GM10266 (cell line): Measurements from ENCODE around the gene PPARD.
A peak's percentile ranks its signal among the peaks of the same experiment; 100 is the strongest.

Source experiments
- DNase-seq: peaks from one replicate; pipeline ENCODE4 v3.0.0; 2012; ENCODE audit errors: extremely low spot score
- TF ChIP-seq, protein P1 (sequence below): IDR thresholded peaks from 2 replicates; pipeline ENCODE4 v1.5.1; 2012; ENCODE audit warnings: mild to moderate bottlenecking, low read depth; ENCODE audit not compliant: control insufficient read depth, insufficient read depth; ENCODE audit errors: missing control alignments

PPARD gene

GRCh38 chr6:35368038-35368887 is 25.9 kb downstream of the PPARD start:
- TF ChIP-seq, protein P1, sequence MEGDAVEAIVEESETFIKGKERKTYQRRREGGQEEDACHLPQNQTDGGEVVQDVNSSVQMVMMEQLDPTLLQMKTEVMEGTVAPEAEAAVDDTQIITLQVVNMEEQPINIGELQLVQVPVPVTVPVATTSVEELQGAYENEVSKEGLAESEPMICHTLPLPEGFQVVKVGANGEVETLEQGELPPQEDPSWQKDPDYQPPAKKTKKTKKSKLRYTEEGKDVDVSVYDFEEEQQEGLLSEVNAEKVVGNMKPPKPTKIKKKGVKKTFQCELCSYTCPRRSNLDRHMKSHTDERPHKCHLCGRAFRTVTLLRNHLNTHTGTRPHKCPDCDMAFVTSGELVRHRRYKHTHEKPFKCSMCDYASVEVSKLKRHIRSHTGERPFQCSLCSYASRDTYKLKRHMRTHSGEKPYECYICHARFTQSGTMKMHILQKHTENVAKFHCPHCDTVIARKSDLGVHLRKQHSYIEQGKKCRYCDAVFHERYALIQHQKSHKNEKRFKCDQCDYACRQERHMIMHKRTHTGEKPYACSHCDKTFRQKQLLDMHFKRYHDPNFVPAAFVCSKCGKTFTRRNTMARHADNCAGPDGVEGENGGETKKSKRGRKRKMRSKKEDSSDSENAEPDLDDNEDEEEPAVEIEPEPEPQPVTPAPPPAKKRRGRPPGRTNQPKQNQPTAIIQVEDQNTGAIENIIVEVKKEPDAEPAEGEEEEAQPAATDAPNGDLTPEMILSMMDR, result no peak
- DNase-seq, result peak; percentile 50

- peak; percentile 63 for DNase-seq
- TF ChIP-seq, protein P1, result no peak
Observed at GRCh38 chr6:35370124-35370741, 27.9 kb downstream of the PPARD start.

GRCh38 chr6:35370785-35371493 is 28.6 kb downstream of the PPARD start:
- TF ChIP-seq, protein P1, result no peak
- DNase-seq, result no peak

DNA sequence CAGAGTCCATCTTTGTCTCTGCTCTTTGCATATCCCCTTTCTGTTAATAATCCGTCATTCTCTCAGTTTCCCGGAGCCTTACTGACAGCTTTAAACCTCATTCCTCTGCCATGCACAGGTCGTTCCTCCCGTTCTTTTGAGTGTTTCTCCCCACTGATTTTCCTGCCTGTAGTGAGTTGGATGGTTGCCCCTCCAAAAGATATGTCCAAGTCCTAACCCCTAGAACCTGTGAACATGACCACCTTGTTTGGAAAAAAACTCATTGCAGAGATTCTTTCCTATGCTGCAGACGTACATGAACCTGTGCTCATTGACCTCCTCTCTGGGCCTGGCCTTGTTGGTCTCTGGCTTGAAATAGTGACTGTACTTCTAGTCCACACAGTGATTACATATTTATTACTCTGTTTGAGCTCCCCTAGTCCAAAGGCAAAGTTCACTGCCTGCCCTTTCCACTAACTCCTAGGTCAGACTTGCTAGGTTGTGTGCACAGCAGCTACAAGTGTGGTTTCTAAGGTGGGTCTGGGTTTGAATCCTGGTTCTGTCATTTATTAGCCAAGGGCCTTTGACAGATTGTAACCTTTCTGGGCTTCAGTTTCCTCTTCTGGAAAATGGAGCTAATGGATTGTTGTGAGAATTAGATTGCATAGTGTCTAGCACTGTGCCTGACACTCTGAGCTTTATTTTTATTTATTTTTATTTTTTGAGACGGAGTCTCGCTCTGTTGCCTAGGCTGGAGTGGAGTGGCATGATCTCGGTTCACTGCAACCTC is 29.3 kb downstream of the PPARD start:
- TF ChIP-seq, protein P1, result no peak
- no peak for DNase-seq

DNA sequence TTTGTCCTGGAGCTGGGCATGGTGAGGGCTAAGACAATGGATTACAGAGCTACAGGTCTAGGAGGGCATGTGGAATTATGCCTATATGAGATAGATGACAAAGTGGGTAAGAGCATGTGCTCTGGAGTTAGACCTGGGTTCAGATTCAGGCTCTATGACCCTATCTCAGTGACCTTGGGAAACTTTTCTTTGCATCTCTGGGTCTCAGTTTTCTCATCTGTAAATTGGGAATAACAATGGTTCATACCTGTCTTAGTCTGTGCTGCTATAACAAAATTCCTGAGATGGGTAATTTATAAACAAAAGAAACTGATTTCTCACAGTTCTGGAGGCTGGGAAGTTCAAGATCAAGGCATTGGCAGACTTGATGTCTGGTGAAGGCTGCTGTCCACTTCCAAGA is 30.3 kb downstream of the PPARD start:
- no peak for DNase-seq
- TF ChIP-seq, protein P1, result no peak

DNA sequence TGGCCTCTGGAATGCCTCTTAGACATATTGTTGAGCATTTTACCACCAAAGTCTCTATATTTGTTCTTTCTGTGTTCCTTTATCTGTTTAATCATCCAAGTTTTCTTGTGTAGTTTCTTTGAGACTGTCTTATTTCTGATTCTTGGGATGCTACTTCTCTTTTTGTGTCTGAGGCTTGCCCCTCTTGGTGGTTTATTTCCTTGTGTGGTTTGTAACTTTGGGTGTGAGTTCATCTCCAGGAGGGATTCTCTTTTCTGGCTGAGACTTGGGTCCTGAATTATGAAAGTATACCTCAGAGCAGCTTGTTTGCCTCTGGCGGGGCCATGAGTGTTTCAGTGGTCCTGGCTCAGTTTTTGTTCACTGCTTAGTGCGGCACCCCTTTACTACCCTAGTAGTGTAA is 33.9 kb downstream of the PPARD start:
- TF ChIP-seq, protein P1, result no peak
- DNase-seq, result no peak
